Astrocyte of the hippocampus (primary cell): Measurements from ENCODE around the gene BTBD10.
A peak's percentile ranks its signal among the peaks of the same experiment; 100 is the strongest.

Experiments used
- DNase-seq: peaks from one replicate; pipeline ENCODE4 v3.0.0; 2011; ENCODE audit warnings: low read depth, low spot score

Gene BTBD10

GRCh38 chr11:13375798-13376197 lies 87.2 kb downstream of the BTBD10 start:
- DNase-seq = no peak

- DNase-seq = no peak
Measured at GRCh38 chr11:13373216-13373615, 89.8 kb downstream of the BTBD10 start.

DNA sequence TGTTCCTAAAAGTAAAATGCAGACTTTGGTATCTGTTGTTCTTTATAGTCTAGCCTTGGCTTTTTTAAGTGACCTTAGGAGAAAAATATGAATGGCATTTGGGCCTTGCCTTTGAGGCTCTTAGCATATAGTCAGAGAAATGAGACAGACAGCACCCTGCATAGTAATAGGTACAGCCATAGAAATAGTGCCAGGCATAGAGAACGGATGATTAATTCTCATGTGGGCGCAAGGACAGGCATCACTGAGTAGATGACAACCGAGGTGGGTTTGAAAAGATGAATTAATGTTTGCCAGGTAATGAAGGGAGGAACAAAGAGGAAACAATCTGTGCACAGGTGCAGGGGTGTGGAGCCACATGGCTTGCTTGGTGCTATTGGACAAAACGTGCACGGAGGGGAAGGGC lies 95.0 kb downstream of the BTBD10 start:
- DNase-seq = peak; percentile 73

DNA sequence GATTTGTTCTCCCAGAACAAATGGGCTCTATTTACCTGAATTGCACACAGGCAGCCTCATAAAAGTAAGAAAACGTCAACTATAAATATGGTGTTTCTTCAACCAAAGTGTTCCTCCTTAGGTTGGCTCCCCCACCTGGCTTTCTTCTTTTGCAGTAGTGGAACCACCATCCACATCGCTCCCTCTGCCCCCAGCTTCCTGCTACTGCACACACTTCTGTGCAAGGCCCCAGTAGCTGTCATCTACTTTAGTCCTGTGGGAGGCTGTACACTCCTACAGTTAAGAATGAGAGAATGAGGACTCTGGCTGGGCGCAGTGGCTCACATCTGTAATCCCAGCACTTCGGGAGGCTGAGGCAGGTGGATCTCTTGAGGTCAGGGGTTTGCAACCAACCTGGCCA lies 95.9 kb downstream of the BTBD10 start:
- no peak for DNase-seq

- DNase-seq = no peak
Measured at GRCh38 chr11:13366266-13367026, 96.6 kb downstream of the BTBD10 start.

- no peak for DNase-seq
Measured at GRCh38 chr11:13364388-13364787, 98.6 kb downstream of the BTBD10 start.

DNA sequence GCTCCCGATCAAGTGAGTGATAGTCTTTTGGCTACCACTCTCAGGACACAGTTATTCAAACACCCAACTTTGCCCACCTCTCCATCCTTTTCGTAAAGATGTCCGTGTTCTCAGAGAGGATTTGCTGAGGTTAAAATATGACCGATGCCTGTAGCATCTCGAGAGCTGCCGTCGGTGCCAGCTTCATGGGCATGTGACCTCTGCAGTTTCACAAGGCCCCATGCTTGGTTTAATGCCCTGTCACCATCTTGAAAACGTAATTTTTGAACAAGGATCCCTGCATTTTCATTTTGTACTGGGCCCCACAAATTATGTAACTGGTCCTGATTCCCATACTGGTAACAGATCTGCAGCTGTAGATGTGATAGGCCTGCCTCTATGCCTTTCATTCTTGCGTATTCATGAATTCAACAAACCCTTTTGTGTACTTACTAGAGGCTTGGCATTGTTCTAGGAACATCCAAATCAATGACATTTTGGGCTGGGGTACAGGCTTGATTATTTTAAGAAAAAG lies 100.4 kb downstream of the BTBD10 start:
- no peak for DNase-seq

- DNase-seq = peak; percentile 64
Measured at GRCh38 chr11:13358596-13359270, 104.3 kb downstream of the BTBD10 start.

GRCh38 chr11:13357232-13357631 lies 105.8 kb downstream of the BTBD10 start:
- no peak for DNase-seq

DNA sequence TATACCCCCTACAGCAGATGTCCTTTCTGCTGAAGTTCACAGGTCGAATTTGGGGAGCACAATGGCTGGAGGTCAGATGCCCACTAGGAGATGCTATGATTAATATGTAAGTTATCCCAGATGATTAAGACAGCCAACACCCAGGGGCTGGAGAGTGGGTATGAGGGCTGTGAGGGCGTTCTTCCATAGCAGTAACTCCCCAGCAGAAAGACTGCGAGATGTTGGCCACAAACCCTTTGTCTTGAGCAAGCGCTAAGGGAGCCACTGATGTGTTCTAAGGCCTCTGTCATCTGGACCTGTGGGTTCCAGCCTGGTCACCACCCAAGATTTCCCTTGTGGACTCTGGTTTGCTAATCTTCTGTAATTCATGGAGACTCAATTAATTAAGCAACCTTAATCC lies 107.8 kb downstream of the BTBD10 start:
- no peak for DNase-seq

GRCh38 chr11:13354335-13354734 lies 108.7 kb downstream of the BTBD10 start:
- no peak for DNase-seq

DNA sequence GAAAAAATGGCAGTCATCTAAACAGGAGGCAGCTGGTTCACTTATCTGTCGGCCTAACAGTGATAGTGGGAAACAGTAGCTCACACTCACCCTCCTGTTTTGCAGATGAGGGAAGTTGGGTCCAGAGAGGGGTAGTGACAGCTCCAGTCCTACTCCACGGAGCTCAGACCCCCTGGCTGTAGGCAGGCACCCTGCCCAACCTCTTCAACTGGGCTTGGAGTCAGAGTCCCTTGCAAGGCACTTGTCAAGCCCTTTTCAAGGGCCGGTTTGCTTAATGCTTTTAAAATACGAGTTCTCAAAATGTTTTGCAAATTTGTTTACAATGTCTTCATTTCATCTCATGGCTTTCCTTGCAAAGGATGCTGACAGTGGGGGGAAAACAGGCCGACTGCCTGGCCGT lies 110.3 kb downstream of the BTBD10 start:
- no peak for DNase-seq

DNA sequence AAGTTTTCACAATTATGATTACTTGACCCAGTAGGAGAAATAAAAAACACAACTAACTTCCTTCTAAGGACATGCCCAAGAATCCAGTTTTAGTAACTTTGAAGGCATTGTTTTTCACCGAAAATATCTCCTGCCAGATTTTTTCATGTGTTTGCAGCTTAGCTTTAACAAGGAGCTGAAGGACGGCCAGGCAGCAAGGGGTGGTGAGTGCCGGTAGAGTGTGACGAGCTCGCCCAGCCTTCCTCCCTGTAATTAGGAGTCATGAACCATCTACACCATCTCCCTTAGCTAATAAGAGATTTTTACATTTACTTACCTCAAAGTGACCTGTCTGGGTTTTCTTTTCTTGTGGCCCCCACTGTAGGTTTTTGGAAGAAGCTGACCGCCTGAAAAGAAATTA lies 113.4 kb downstream of the BTBD10 start:
- DNase-seq = no peak

GRCh38 chr11:13349046-13349445 lies 114.0 kb downstream of the BTBD10 start:
- DNase-seq = no peak

- no peak for DNase-seq
Measured at GRCh38 chr11:13348305-13348704, 114.7 kb downstream of the BTBD10 start.

- DNase-seq = no peak
Measured at GRCh38 chr11:13347901-13348300, 115.1 kb downstream of the BTBD10 start.

DNA sequence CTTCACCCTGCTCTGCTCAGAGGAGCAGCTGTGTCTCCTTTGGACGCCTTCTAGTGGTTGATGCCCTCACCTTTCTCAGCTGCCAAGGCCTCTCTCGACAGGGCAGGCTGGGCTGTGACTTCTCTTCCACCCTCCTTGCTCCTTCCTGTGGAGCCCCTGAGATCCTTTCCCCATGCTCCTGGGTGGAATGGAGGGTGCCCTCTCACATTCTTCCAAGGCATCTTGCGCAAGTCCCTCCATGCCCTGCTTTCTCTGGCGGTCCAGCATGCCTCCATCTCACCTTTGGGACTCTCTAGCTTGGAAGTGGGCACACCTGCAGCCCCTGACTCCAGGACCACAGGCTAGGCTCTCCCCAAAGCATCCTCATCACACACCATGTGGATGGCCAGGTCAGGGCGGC lies 116.6 kb downstream of the BTBD10 start:
- no peak for DNase-seq

DNA sequence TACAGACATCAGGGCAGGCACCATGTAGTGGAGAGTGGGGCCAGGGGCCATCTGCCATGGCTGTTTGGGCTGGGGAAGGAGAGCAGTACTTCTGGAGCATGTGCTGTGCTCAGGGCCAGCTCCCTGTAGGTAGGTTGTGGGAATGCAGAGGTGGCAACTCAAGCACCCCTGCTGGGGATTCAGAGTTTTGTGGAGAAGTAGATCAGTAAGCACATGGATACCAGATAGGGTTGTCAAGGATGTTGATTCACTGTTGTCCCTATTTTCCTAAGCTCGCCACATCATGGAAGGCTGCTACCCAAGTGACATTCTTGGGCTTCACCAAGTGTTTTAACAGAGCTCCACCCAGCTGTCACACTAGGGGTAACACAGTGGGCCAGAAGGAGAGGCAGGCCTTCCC lies 118.2 kb downstream of the BTBD10 start:
- no peak for DNase-seq

DNA sequence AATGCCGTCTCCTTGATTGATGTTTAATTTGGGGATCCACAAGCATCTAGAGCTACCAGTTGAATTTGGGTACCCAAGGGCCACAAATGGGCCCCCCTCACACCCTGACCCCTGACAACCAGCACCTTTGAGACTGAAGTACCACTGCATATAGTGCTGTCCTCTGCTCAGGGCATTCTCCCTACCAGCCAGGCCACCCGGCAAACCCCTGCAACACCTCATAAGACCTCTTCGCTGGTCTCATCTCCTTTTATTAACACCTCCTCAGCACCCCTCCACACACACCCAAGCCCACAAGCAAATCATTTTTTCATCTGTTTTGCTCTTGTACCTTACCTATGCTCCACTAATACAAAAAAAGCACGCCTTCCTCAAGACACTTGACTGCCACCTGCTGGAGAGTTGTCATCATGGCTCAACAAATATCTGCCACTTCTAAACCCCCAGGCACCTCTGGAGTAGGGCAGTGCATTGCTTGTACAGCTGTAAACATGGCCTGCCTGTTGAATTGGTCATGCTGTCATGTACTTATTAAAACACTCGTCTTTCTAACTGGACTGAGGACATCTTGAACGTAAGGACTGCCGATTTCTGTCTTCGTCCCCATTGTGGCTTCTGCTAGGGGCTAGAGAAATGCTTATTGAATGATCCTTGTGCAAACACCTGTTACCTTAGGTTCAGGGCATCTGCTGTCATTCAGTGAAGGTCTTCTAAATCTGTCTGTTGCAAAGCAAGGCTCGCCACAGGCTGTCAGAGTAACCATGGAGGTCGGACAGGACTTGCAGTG lies 118.9 kb downstream of the BTBD10 start:
- peak; percentile 88 for DNase-seq

- no peak for DNase-seq
Measured at GRCh38 chr11:13343067-13343466, 120.0 kb downstream of the BTBD10 start.

- no peak for DNase-seq
Measured at GRCh38 chr11:13341026-13341425, 122.0 kb downstream of the BTBD10 start.
